PC-9 (cell line): Measurements from ENCODE around the gene FOXK1. TPM values are rescaled to one million over a fixed set of nuclear protein-coding genes. Genes with fewer than 3 reads are reported as not detected.

Experiments
- BruUV-seq: library from RNA; stranded (reverse); fragments of 400-500 nt; replicated peaks from 2 replicates; lab custom pipeline; 2021; lab: Mats Ljungman, UMichigan
- CTCF ChIA-PET: fragments of 300-600 bp; sonication (Branson Sonifier 250); formaldehyde crosslinking; loops from one replicate; lab custom pipeline; 2022; ENCODE audit warnings: antibody characterized with exemption; lab: Charles Lee
- POLR2A ChIA-PET: fragments of 300-600 bp; sonication (Branson Sonifier 250); formaldehyde crosslinking; loops from one replicate; lab custom pipeline; 2022; ENCODE audit warnings: antibody characterized with exemption; ENCODE audit not compliant: unreplicated experiment; lab: Charles Lee
- DNase-seq, 2 experiments: peaks; one replicate each; pipeline versions ENCODE4 v3.0.0 to v3.0.0-alpha.2; 2015 to 2022; ENCODE audit warnings: mixed read lengths in 1 of 2
- H2AFZ ChIP-seq: fragments of 200-600 bp; sonication (generic); 2 replicates; pipeline ENCODE4 v1.8.1; 2017; ENCODE audit warnings: antibody characterized with exemption
- H3F3A ChIP-seq: fragments of 200-600 bp; sonication (generic); 2 replicates; pipeline ENCODE4 v1.8.1; 2017; ENCODE audit warnings: antibody characterized with exemption, mild to moderate bottlenecking, low read depth; ENCODE audit not compliant: insufficient read depth
- H3K27ac ChIP-seq: fragments of 200-600 bp; sonication (generic); 2 replicates; pipeline ENCODE4 v1.6.1; 2016; ENCODE audit warnings: mixed run types
- H3K27me3 ChIP-seq: fragments of 200-600 bp; sonication (generic); 2 replicates; pipeline ENCODE4 v1.6.1; 2016; ENCODE audit warnings: low read depth, mixed run types; ENCODE audit not compliant: insufficient read depth
- H3K36me3 ChIP-seq: fragments of 200-600 bp; sonication (generic); 2 replicates; pipeline ENCODE4 v1.6.1; 2016; ENCODE audit warnings: low read depth, mixed run types
- H3K4me1 ChIP-seq: fragments of 200-600 bp; sonication (generic); replicated peaks from 2 replicates; pipeline ENCODE4 v1.6.1; 2016; ENCODE audit warnings: mixed run types; ENCODE audit not compliant: insufficient read depth
- H3K4me2 ChIP-seq: fragments of 200-600 bp; sonication (generic); 2 replicates; pipeline ENCODE4 v1.6.1; 2017; ENCODE audit warnings: mixed run types
- H3K4me3 ChIP-seq: fragments of 200-600 bp; sonication (generic); 2 replicates; pipeline ENCODE4 v1.6.1; 2016; ENCODE audit warnings: mixed run types
- H3K79me2 ChIP-seq: fragments of 200-600 bp; sonication (generic); 2 replicates; pipeline ENCODE4 v1.6.1; 2017; ENCODE audit warnings: low read depth, mixed run types
- H3K9me2 ChIP-seq: fragments of 200-600 bp; sonication (generic); 2 replicates; pipeline ENCODE4 v1.8.1; 2017; ENCODE audit warnings: mild to moderate bottlenecking; ENCODE audit not compliant: insufficient read depth
- H3K9me3 ChIP-seq: fragments of 200-600 bp; sonication (generic); 2 replicates; pipeline ENCODE4 v1.8.1; 2016; ENCODE audit warnings: low read depth; ENCODE audit not compliant: insufficient read depth
- H4K20me1 ChIP-seq: fragments of 200-600 bp; sonication (generic); 2 replicates; pipeline ENCODE4 v1.8.1; 2017; ENCODE audit not compliant: insufficient read depth
- EZH2 ChIP-seq: fragments of 200-600 bp; sonication (generic); IDR thresholded peaks from 2 replicates; pipeline ENCODE4 v1.8.0; 2017; ENCODE audit warnings: antibody characterized with exemption, low read depth
- intact Hi-C: fragments of 100-400 bp; cut with micrococcal nuclease; formaldehyde crosslinking; loops from one replicate; pipeline ENCODE4 v1.10.0; 2022; ENCODE audit not compliant: unreplicated experiment
- total RNA-seq: library from RNA; stranded (reverse); gene quantifications from 2 replicates; pipeline ENCODE4 v1.2.3, GENCODE V29; 2021
- TF ChIP-seq, protein P1 (sequence below): fragments of 200-600 bp; sonication (generic); conservative IDR thresholded peaks from 2 replicates; pipeline ENCODE4 v1.6.1; 2017; ENCODE audit warnings: mixed run types, antibody characterized with exemption, mild to moderate bottlenecking, moderate library complexity

The FOXK1 gene
- total RNA-seq, 1 experiment from 2014 or later, result 68.1 TPM

- peak overlapping the region; percentile 89 for H2AFZ ChIP-seq
- DNase-seq, result no peak
- H3K36me3 ChIP-seq, result no peaks in the 10 kb centered on the region
- ChIA-PET POLR2A (interaction anchor here (0.6 to 0.7 kb wide), 3 partner anchors 125 to 1923 kb away, joined by 3 to 12 read pairs (median 3); no protein-coding TSS in a partner anchor), CTCF (interaction anchor here (0.7 kb wide), 2 partner anchors 116 to 469 kb away, joined by 4 to 11 read pairs; no protein-coding TSS in a partner anchor)
- H3K4me3 ChIP-seq, result peak overlapping the region; percentile 82
- H3K27me3 ChIP-seq, result no peaks in the 10 kb centered on the region
- intact Hi-C loops, result loop anchor here (2.0 to 10.0 kb wide), 2 partner anchors 310 to 400 kb away; no protein-coding TSS in a partner anchor
- H4K20me1 ChIP-seq, result peaks cover 17% of the 10 kb centered on the region
- H3K27ac ChIP-seq, result peak overlapping the region; percentile 74
- TF ChIP-seq EZH2, result no peak
- TF ChIP-seq, protein P1, sequence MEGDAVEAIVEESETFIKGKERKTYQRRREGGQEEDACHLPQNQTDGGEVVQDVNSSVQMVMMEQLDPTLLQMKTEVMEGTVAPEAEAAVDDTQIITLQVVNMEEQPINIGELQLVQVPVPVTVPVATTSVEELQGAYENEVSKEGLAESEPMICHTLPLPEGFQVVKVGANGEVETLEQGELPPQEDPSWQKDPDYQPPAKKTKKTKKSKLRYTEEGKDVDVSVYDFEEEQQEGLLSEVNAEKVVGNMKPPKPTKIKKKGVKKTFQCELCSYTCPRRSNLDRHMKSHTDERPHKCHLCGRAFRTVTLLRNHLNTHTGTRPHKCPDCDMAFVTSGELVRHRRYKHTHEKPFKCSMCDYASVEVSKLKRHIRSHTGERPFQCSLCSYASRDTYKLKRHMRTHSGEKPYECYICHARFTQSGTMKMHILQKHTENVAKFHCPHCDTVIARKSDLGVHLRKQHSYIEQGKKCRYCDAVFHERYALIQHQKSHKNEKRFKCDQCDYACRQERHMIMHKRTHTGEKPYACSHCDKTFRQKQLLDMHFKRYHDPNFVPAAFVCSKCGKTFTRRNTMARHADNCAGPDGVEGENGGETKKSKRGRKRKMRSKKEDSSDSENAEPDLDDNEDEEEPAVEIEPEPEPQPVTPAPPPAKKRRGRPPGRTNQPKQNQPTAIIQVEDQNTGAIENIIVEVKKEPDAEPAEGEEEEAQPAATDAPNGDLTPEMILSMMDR, result no peak
- no peaks in the 10 kb centered on the region for H3K9me3 ChIP-seq
- peaks cover 16% of the 10 kb centered on the region for H3K4me1 ChIP-seq
- peaks cover 19% of the 10 kb centered on the region; the same call in 1 of the 2 replicates for H3F3A ChIP-seq
- H3K4me2 ChIP-seq, result peak overlapping the region; percentile 77
- no peaks in the 10 kb centered on the region for H3K9me2 ChIP-seq
- peaks cover 28% of the 10 kb centered on the region for H3K79me2 ChIP-seq
- TSS peak; percentile 99 for BruUV-seq
Measured at GRCh38 chr7:4774658-4775249, 92.7 kb downstream of the FOXK1 start.

- peak; percentile 93 for DNase-seq
- Histone ChIP-seq H3K4me2 (peak within 1 kb of the TSS; percentile 85), H4K20me1 (peaks cover 19% of the 10 kb centered on the region), H3K9me3 (no peaks in the 10 kb centered on the region), H3K4me3 (peak within 1 kb of the TSS; percentile 82), H3K79me2 (peaks cover 28% of the 10 kb centered on the region), H3K4me1 (peaks cover 16% of the 10 kb centered on the region), H3F3A (peaks cover 13% of the 10 kb centered on the region; the same call in 1 of the 2 replicates), H2AFZ (peak within 1 kb of the TSS; percentile 91), H3K27me3 (no peaks in the 10 kb centered on the region), H3K36me3 (no peaks in the 10 kb centered on the region), H3K27ac (peak within 1 kb of the TSS; percentile 74), H3K9me2 (no peaks in the 10 kb centered on the region)
- TF ChIP-seq EZH2, result no peak
- TF ChIP-seq, protein P1, result no peak
- ChIA-PET CTCF (interaction anchor here (0.7 kb wide), 2 partner anchors 116 to 469 kb away, joined by 4 to 11 read pairs; no protein-coding TSS in a partner anchor), POLR2A (interaction anchor here (0.5 to 0.7 kb wide), 6 partner anchors 38 to 1924 kb away, joined by 3 to 12 read pairs (median 3); no protein-coding TSS in a partner anchor)
- intact Hi-C loops, result loop anchor here (2.0 to 10.0 kb wide), 2 partner anchors 309 to 399 kb away; no protein-coding TSS in a partner anchor
- BruUV-seq, result no TSS peak
Measured at GRCh38 chr7:4775250-4775847, 93.3 kb downstream of the FOXK1 start, which contains the start of gene AP5Z1. AP5Z1 (plus strand) TSS chr7:4775623; CDS start chr7:4775716, 93 bp downstream.
